Natural killer cell (primary cell): ENCODE measurements around the gene ARAP3. TPM values are rescaled to one million over a fixed set of nuclear protein-coding genes. Genes with fewer than 3 reads are reported as not detected.

Experiments used
- ATAC-seq, 3 donors: fragments of 150-1000 bp in 2 of 3; fragments of 200-7000 bp in 1 of 3; cut with Tn5 transposase; 1 replicate in 1 of 3; 2 replicates in 2 of 3; pipeline ENCODE4 v1.10.0; 2021; ENCODE audit warnings: mild to moderate bottlenecking in 2 of 3, moderate library complexity in 2 of 3
- DNase-seq, 2 donors: peaks; one replicate each; pipeline versions ENCODE4 v3.0.0 to v3.0.0-alpha.2; 2013 to 2021; ENCODE audit warnings: mixed read lengths in 1 of 2
- H3K27ac ChIP-seq: one replicate; pipeline ENCODE4 v1.5.1; 2013; ENCODE audit warnings: mild to moderate bottlenecking, low read length
- H3K27me3 ChIP-seq: one replicate; pipeline ENCODE4 v1.6.1; 2013; ENCODE audit warnings: low read length; ENCODE audit not compliant: control insufficient read depth, insufficient read depth
- H3K36me3 ChIP-seq: one replicate; pipeline ENCODE4 v1.6.1; 2013; ENCODE audit warnings: low read length; ENCODE audit not compliant: control insufficient read depth, insufficient read depth
- H3K4me1 ChIP-seq: one replicate; pipeline ENCODE4 v1.6.1; 2013; ENCODE audit warnings: low read length; ENCODE audit not compliant: control insufficient read depth, insufficient read depth
- H3K4me3 ChIP-seq: one replicate; pipeline ENCODE4 v1.5.1; 2013; ENCODE audit warnings: low read length
- H3K9me3 ChIP-seq: one replicate; pipeline ENCODE4 v1.6.1; 2013; ENCODE audit warnings: low read length; ENCODE audit not compliant: control insufficient read depth, insufficient read depth
- H3K27ac Mint-ChIP-seq, 2 donors: one replicate each; pipeline ENCODE4 v1.8.0; 2022; ENCODE audit warnings: mild to moderate bottlenecking in 2 of 2, mixed read lengths in 2 of 2, moderate library complexity in 1 of 2
- H3K27me3 Mint-ChIP-seq, 2 donors: one replicate each; pipeline ENCODE4 v1.8.0; 2022; ENCODE audit warnings: low read depth in 2 of 2, mixed read lengths in 2 of 2
- H3K36me3 Mint-ChIP-seq: one replicate; pipeline ENCODE4 v1.8.0; 2022; ENCODE audit warnings: mixed read lengths
- H3K4me1 Mint-ChIP-seq, 2 donors: one replicate each; pipeline ENCODE4 v1.8.0; 2022; ENCODE audit warnings: mixed read lengths in 2 of 2
- H3K4me3 Mint-ChIP-seq: one replicate; pipeline ENCODE4 v1.8.0; 2022; ENCODE audit warnings: mild to moderate bottlenecking, moderate library complexity, mixed read lengths
- H3K9me3 Mint-ChIP-seq, 2 donors: one replicate each; pipeline ENCODE4 v1.8.0; 2022; ENCODE audit warnings: mixed read lengths in 2 of 2
- CTCF ChIP-seq: fragments of 200-600 bp; IDR thresholded peaks from one replicate; pipeline ENCODE4 v1.8.0; 2022; ENCODE audit warnings: antibody characterized with exemption
- WGBS: methylation state at CpG from one replicate; pipeline ENCODE4 v1.1.7; 2013; ENCODE audit warnings: missing lambda C conversion rate; ENCODE audit not compliant: insufficient coverage; 5-methylcytosine and 5-hydroxymethylcytosine counted together
- intact Hi-C: fragments of 100-400 bp; cut with micrococcal nuclease; formaldehyde crosslinking; loops from one replicate; pipeline ENCODE4 v1.14.2; 2022
- total RNA-seq, 4 donors: library from RNA; stranded (reverse); fragments of 120-200 nt in 1 of 4; gene quantifications; one replicate each; pipeline versions ENCODE4 v1.2.3 to v1.2.4, GENCODE V29; 2013 to 2022

The ARAP3 gene
- total RNA-seq, 3 donors from 2014 or later (not counting 1 experiment from before 2014, with no cell fraction given), result 13.9 to 25.2 (median 19.6) TPM

DNA sequence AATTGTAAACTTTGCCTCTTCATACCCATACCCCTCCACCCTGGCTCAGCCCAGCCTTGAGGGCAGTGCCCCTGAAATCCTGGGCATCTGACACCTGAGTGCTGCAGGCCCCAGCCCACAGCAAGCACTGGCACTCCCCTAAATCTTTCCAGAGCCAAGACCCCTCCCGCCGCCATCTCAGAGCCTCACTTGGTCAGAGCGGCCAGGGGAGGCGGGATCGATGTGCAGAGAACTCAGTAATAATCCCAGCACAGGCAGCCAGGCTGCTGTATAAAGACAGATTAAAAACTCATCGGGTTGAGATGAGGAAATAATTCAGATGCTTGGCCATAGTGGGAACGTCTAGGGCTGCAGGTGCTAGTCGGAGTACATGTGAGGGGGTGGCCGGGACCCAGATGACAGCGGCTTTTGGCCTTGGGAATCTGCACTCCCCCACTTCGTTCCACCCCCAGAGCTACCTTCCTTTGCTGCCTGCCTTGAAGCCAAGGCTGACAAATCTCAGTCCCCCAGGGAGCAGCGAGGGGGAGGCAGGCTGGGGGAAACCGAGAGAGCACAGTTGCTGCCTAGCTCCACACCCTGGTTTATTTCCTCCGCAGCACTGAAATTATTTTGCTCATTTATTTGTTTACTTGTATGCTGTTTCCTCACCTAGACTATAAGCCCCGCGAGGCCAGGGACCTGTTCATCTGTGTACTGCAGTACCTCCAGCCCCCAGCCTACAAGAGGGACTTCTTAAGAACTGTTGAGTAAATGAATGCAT lies 19.5 kb upstream of the ARAP3 start:
- intact Hi-C loops, result loop anchor here (1.0 kb wide), 1 partner anchor 178 kb away; no protein-coding TSS in a partner anchor
- H3K4me3 Mint-ChIP-seq, result no peak overlapping the region
- no peak for TF ChIP-seq CTCF
- no peaks in the 10 kb centered on the region for H3K9me3 Mint-ChIP-seq
- peaks cover 7 to 18% of the 10 kb centered on the region in 2 donors for H3K4me1 Mint-ChIP-seq
- H3K27me3 Mint-ChIP-seq, result peaks cover 39 to 47% of the 10 kb centered on the region in 2 donors
- peak overlapping the region in 1 of 2 donors; percentile 83 for H3K27ac Mint-ChIP-seq
- Histone ChIP-seq H3K4me1 (peaks cover 22% of the 10 kb centered on the region), H3K4me3 (no peak overlapping the region), H3K9me3 (no peaks in the 10 kb centered on the region), H3K27me3 (peaks cover 32% of the 10 kb centered on the region), H3K27ac (no peak overlapping the region), H3K36me3 (no peaks in the 10 kb centered on the region)
- H3K36me3 Mint-ChIP-seq, result no peaks in the 10 kb centered on the region
- DNase-seq (no peak), ATAC-seq (peak; percentile 4 to 26 (median 11))
- 37% methylated on average over 16 of the region's 16 CpGs for WGBS

DNA sequence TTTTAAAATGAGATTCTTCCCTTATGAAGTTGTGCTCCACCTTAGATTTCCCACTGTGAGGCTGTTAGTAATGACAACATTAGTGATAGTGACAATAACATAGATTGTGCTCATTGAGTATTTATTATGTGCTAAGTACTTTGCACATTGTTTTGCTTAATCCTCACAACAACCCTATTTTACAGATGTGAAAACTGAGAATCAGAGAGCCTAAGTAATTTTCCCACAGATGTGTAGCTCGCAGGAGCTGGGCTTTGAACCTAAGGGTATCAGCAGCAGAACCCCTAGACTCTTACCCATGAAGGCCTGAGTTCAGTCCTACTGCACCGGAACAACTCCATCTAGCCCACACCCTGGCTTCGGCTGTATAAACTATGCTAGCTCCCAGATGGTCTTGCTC lies 15.6 kb upstream of the ARAP3 start:
- peaks cover 28% of the 10 kb centered on the region for H3K27me3 ChIP-seq
- no peaks in the 10 kb centered on the region for H3K9me3 Mint-ChIP-seq
- ATAC-seq, result no peak
- no peaks in the 10 kb centered on the region for H3K36me3 Mint-ChIP-seq
- 93% methylated on average over 3 of the region's 3 CpGs for WGBS
- H3K27ac ChIP-seq, result no peak overlapping the region
- intact Hi-C loops, result no loop called here
- peaks cover 39 to 47% of the 10 kb centered on the region in 2 donors for H3K27me3 Mint-ChIP-seq
- H3K27ac Mint-ChIP-seq, result no peak overlapping the region
- TF ChIP-seq CTCF, result no peak
- H3K4me3 Mint-ChIP-seq, result no peak overlapping the region
- no peak for DNase-seq
- H3K4me1 ChIP-seq, result peaks cover 25% of the 10 kb centered on the region
- H3K9me3 ChIP-seq, result no peaks in the 10 kb centered on the region
- no peaks in the 10 kb centered on the region for H3K36me3 ChIP-seq
- H3K4me1 Mint-ChIP-seq, result peaks cover 11 to 14% of the 10 kb centered on the region in 2 donors
- no peak overlapping the region for H3K4me3 ChIP-seq

DNA sequence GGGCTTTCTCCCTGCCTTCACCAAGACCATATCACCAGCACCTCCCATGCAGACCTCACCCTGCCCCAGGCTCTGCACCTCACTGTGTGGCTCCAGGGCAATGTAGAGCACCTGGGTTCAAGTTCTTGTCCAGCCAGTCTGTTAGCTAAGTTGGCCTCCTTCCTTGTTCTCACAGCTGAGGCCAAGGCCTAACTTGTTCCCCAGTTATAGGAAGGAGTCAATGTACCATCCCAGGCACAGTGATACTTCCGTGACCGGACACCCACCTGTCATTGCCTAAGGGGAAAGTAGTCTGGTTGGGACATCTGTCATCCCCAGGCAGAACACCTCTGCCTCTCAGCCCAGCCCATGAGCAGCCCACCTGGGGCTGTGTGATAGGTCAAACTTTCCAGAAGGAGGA lies 14.4 kb upstream of the ARAP3 start:
- H3K4me3 Mint-ChIP-seq, result no peak overlapping the region
- 89% methylated on average over 2 of the region's 2 CpGs for WGBS
- H3K27me3 Mint-ChIP-seq, result peaks cover 37 to 42% of the 10 kb centered on the region in 2 donors
- intact Hi-C loops, result no loop called here
- no peak overlapping the region for H3K27ac Mint-ChIP-seq
- ATAC-seq (no peak), DNase-seq (no peak)
- H3K4me1 Mint-ChIP-seq, result peaks cover 13 to 15% of the 10 kb centered on the region in 2 donors
- no peaks in the 10 kb centered on the region for H3K36me3 ChIP-seq
- H3K9me3 Mint-ChIP-seq, result no peaks in the 10 kb centered on the region
- no peak for TF ChIP-seq CTCF
- H3K9me3 ChIP-seq, result no peaks in the 10 kb centered on the region
- peaks cover 20% of the 10 kb centered on the region for H3K27me3 ChIP-seq
- H3K4me1 ChIP-seq, result peaks cover 26% of the 10 kb centered on the region
- no peak overlapping the region for H3K4me3 ChIP-seq
- no peaks in the 10 kb centered on the region for H3K36me3 Mint-ChIP-seq
- H3K27ac ChIP-seq, result no peak overlapping the region
